A673 (cell line): Measurements from ENCODE around the gene TRIM26. TPM values are rescaled to one million over a fixed set of nuclear protein-coding genes. Genes with fewer than 3 reads are reported as not detected.
A peak's percentile ranks its signal among the peaks of the same experiment; 100 is the strongest.

ENCODE experiments used
- BruUV-seq: library from RNA; stranded (reverse); fragments of 400-500 nt; replicated peaks from 2 replicates; lab custom pipeline; 2021; lab: Mats Ljungman, UMichigan
- CTCF ChIA-PET: fragments of 300-600 bp; sonication (Branson Sonifier 250); formaldehyde crosslinking; loops from one replicate; lab custom pipeline; 2022; ENCODE audit warnings: antibody characterized with exemption; lab: Charles Lee
- POLR2A ChIA-PET: fragments of 300-600 bp; sonication (Branson Sonifier 250); formaldehyde crosslinking; loops from one replicate; lab custom pipeline; 2022; ENCODE audit warnings: antibody characterized with exemption; ENCODE audit not compliant: low non-redundant PET; lab: Charles Lee
- DNase-seq: peaks from one replicate; pipeline ENCODE4 v3.0.0-alpha.2; 2015; ENCODE audit warnings: low spot score
- H3K27ac ChIP-seq: fragments of 200-600 bp; sonication (generic); 2 replicates; pipeline ENCODE4 v1.5.1; 2016; ENCODE audit warnings: mixed run types, low read depth, mild to moderate bottlenecking, mixed read lengths, antibody characterized with exemption, low read length; ENCODE audit not compliant: poor library complexity, severe bottlenecking
- H3K27me3 ChIP-seq: fragments of 200-600 bp; sonication (generic); replicated peaks from 2 replicates; pipeline ENCODE4 v1.6.1; 2017; ENCODE audit warnings: mixed run types, low read depth, mild to moderate bottlenecking, mixed read lengths, antibody characterized with exemption, low read length; ENCODE audit not compliant: insufficient read depth, poor library complexity
- H3K36me3 ChIP-seq: fragments of 200-600 bp; sonication (generic); 2 replicates; pipeline ENCODE4 v1.6.1; 2016; ENCODE audit warnings: mixed run types, mild to moderate bottlenecking, mixed read lengths, antibody characterized with exemption, low read length; ENCODE audit not compliant: insufficient read depth, poor library complexity, severe bottlenecking
- H3K4me1 ChIP-seq: fragments of 200-600 bp; sonication (generic); 2 replicates; pipeline ENCODE4 v1.6.1; 2017; ENCODE audit warnings: mixed run types, mild to moderate bottlenecking, mixed read lengths, antibody characterized with exemption, low read length; ENCODE audit not compliant: insufficient read depth, poor library complexity, severe bottlenecking
- H3K4me3 ChIP-seq: fragments of 200-600 bp; sonication (generic); 2 replicates; pipeline ENCODE4 v1.5.1; 2016; ENCODE audit warnings: low read depth, mixed run types, mild to moderate bottlenecking, mixed read lengths, low read length; ENCODE audit not compliant: poor library complexity, severe bottlenecking
- H3K9me3 ChIP-seq: fragments of 200-600 bp; sonication (generic); 2 replicates; pipeline ENCODE4 v1.6.1; 2016; ENCODE audit warnings: mixed run types, low read depth, mild to moderate bottlenecking, mixed read lengths, antibody characterized with exemption, low read length; ENCODE audit not compliant: poor library complexity, severe bottlenecking
- EZH2 ChIP-seq: fragments of 200-600 bp; sonication (generic); IDR thresholded peaks from 2 replicates; pipeline ENCODE4 v1.6.1; 2017; ENCODE audit warnings: borderline replicate concordance, low read depth, mild to moderate bottlenecking, mixed read lengths, antibody characterized with exemption, low read length; ENCODE audit not compliant: poor library complexity, severe bottlenecking
- intact Hi-C: fragments of 100-400 bp; cut with micrococcal nuclease; formaldehyde crosslinking; loops from one replicate; pipeline ENCODE4 v1.10.0; 2022; ENCODE audit not compliant: unreplicated experiment
- total RNA-seq: library from RNA; stranded (reverse); gene quantifications from 2 replicates; pipeline ENCODE4 v1.2.3, GENCODE V29; 2021
- TF ChIP-seq, protein P1 (sequence below): fragments of 300-800, 200-600 bp; sonication (generic); conservative IDR thresholded peaks from 2 replicates; pipeline ENCODE4 v1.5.1; 2017; ENCODE audit warnings: low read depth, mild to moderate bottlenecking, antibody characterized with exemption, low read length, moderate library complexity, mixed read lengths

The TRIM26 gene
- total RNA-seq, 1 experiment from 2014 or later: 41.3 TPM

DNA sequence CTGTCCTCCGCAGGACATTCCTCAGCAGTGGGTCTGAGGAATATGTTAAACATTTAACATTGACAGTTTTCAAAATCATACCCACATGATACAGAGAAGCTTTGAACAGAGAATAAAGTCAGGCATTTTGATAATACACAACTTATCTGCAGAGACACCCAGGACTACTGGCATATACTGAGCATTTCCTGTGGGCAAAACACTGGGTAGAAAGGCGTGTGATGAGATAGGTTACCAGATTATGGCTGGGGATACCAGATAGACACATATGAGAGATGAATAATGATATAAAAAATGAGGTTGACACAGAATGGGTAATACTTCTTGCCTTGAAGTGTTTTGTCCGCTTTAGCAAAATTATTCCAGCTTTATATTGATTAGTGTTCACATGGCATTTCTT, 31.4 kb upstream of the TRIM26 start:
- ChIA-PET CTCF (interaction anchor here (0.6 kb wide), 1 partner anchor 119 kb away, joined by 3 read pairs; no protein-coding TSS in a partner anchor), POLR2A (no interaction called here)
- Histone ChIP-seq H3K9me3 (no peaks in the 10 kb centered on the region), H3K4me1 (no peaks in the 10 kb centered on the region), H3K4me3 (no peak overlapping the region), H3K27me3 (peaks cover 6% of the 10 kb centered on the region), H3K27ac (no peak overlapping the region), H3K36me3 (no peaks in the 10 kb centered on the region)
- no peak for DNase-seq
- no TSS peak for BruUV-seq
- intact Hi-C loops: no loop called here
- TF ChIP-seq, protein P1, sequence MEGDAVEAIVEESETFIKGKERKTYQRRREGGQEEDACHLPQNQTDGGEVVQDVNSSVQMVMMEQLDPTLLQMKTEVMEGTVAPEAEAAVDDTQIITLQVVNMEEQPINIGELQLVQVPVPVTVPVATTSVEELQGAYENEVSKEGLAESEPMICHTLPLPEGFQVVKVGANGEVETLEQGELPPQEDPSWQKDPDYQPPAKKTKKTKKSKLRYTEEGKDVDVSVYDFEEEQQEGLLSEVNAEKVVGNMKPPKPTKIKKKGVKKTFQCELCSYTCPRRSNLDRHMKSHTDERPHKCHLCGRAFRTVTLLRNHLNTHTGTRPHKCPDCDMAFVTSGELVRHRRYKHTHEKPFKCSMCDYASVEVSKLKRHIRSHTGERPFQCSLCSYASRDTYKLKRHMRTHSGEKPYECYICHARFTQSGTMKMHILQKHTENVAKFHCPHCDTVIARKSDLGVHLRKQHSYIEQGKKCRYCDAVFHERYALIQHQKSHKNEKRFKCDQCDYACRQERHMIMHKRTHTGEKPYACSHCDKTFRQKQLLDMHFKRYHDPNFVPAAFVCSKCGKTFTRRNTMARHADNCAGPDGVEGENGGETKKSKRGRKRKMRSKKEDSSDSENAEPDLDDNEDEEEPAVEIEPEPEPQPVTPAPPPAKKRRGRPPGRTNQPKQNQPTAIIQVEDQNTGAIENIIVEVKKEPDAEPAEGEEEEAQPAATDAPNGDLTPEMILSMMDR: no peak
- TF ChIP-seq EZH2: no peak

DNA sequence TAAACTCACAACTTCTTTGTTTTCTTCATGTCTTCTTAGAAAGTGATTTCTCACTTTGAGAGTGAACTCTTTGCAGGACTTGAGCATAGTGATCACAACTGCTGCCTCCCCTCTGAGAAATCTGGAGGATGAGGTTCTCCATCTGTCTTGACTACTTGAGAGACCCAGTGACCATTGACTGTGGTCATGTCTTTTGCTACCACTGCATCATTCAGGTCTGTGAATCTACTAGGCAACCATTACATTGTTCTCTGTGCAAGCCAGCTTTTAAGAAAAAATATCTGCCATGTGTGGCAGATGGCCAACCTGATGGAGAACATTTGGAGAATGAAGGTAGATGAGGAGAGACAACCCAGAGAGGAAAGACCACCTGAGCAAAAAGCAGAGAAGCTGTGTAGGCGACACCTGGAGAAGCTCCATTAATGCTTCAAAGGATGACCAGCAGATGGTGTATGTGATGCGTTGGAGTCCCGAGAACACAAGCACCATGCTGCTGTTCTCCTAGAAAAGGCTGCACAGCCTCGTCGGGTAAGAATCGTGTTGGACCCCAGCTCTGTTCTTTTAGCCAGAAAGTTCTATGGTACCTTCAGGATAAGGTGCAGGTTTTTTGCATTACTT, 25.1 kb upstream of the TRIM26 start:
- DNase-seq: peak; percentile 22

DNA sequence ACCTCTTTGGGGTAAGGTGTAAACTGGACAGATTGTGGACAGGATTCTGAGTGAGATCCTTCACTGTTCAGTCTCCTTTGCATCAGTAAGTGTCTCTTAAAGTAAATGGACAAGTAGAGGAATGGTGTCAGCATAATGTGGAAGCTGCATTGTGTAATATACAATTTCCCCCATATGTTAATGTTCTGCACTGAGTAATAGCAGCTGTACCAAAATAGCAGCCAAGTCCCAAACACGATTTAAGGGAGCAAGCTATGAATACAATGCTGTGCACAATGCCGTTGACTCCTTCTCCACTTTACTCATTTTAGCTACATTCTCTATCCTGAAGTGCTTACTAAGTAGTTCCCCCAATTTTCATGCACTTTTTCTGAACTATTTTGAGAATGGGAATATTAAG, 21.1 kb upstream of the TRIM26 start:
- intact Hi-C loops: no loop called here
- no peak overlapping the region for H3K27ac ChIP-seq
- TF ChIP-seq, protein P1: no peak
- TF ChIP-seq EZH2: no peak
- CTCF ChIA-PET: no interaction called here
- no TSS peak for BruUV-seq
- POLR2A ChIA-PET: no interaction called here
- H3K9me3 ChIP-seq: no peaks in the 10 kb centered on the region
- no peak overlapping the region for H3K4me3 ChIP-seq
- peaks cover 20% of the 10 kb centered on the region for H3K27me3 ChIP-seq
- H3K4me1 ChIP-seq: no peaks in the 10 kb centered on the region
- no peaks in the 10 kb centered on the region for H3K36me3 ChIP-seq
- peak; percentile 7 for DNase-seq

More for the DNA sequence above, 25.1 kb upstream of the TRIM26 start:
- POLR2A ChIA-PET: no interaction called here
- no peak for TF ChIP-seq EZH2
- TF ChIP-seq, protein P1: peak; percentile 50
- CTCF ChIA-PET: interaction anchor here (0.5 to 0.9 kb wide), 3 partner anchors 215 to 267 kb away, joined by 4 read pairs; no protein-coding TSS in a partner anchor
- Histone ChIP-seq H3K4me1 (no peaks in the 10 kb centered on the region), H3K27me3 (peaks cover 15% of the 10 kb centered on the region), H3K9me3 (no peaks in the 10 kb centered on the region), H3K27ac (no peak overlapping the region), H3K4me3 (no peak overlapping the region), H3K36me3 (no peaks in the 10 kb centered on the region)
- BruUV-seq: no TSS peak
- intact Hi-C loops: loop anchor here (5.0 kb wide), 1 partner anchor 159 kb away; no protein-coding TSS in a partner anchor
